ENCODE data around the gene DNAJC15.

The DNAJC15 gene

GRCh38 chr13:43128504-43128961, 105.1 kb downstream of the DNAJC15 start:
- no peak for TF ChIP-seq CTCF (IDR thresholded peaks at IDR 0.05; ENCODE audit: low read depth, low read length)
- Histone ChIP-seq H3K27ac (no peak overlapping the region), H3K36me3 (no peaks in the 10 kb centered on the region), H3K9me3 (ENCODE audit: severe bottlenecking) (no peaks in the 10 kb centered on the region), H3K4me3 (ENCODE audit: low read depth, low read length) (no peak overlapping the region), H3K27me3 (ENCODE audit: insufficient read depth, low read depth, severe bottlenecking) (no peaks in the 10 kb centered on the region)
- no peak for DNase-seq

- Histone ChIP-seq H3K9me3 (ENCODE audit: severe bottlenecking) (no peaks in the 10 kb centered on the region), H3K27me3 (ENCODE audit: insufficient read depth, low read depth, severe bottlenecking) (no peaks in the 10 kb centered on the region), H3K4me3 (ENCODE audit: low read depth, low read length) (no peak overlapping the region), H3K27ac (no peak overlapping the region), H3K36me3 (no peaks in the 10 kb centered on the region)
- DNase-seq: no peak
- TF ChIP-seq CTCF (IDR thresholded peaks at IDR 0.05; ENCODE audit: low read depth, low read length): no peak
These were observed 105.7 kb downstream of the DNAJC15 start for GRCh38 chr13:43129066-43129465.

GRCh38 chr13:43129511-43130110, 106.2 kb downstream of the DNAJC15 start:
- no peaks in the 10 kb centered on the region for H3K27me3 ChIP-seq (ENCODE audit: insufficient read depth, low read depth, severe bottlenecking)
- H3K36me3 ChIP-seq: no peaks in the 10 kb centered on the region
- TF ChIP-seq CTCF (IDR thresholded peaks at IDR 0.05; ENCODE audit: low read depth, low read length): no peak
- no peak overlapping the region for H3K27ac ChIP-seq
- H3K9me3 ChIP-seq (ENCODE audit: severe bottlenecking): no peaks in the 10 kb centered on the region
- no peak overlapping the region for H3K4me3 ChIP-seq (ENCODE audit: low read depth, low read length)
- no peak for DNase-seq

- peak; percentile 32 for DNase-seq
- Histone ChIP-seq H3K9me3 (ENCODE audit: severe bottlenecking) (no peaks in the 10 kb centered on the region), H3K27ac (no peak overlapping the region), H3K4me3 (ENCODE audit: low read depth, low read length) (no peak overlapping the region), H3K36me3 (no peaks in the 10 kb centered on the region), H3K27me3 (ENCODE audit: insufficient read depth, low read depth, severe bottlenecking) (no peaks in the 10 kb centered on the region)
- TF ChIP-seq CTCF (IDR thresholded peaks at IDR 0.05; ENCODE audit: low read depth, low read length): peak; percentile 26; the same call in 1 of the 2 replicates
These were observed 108.9 kb downstream of the DNAJC15 start for GRCh38 chr13:43132257-43132656.

- Histone ChIP-seq H3K36me3 (no peaks in the 10 kb centered on the region), H3K9me3 (ENCODE audit: severe bottlenecking) (no peaks in the 10 kb centered on the region), H3K27me3 (ENCODE audit: insufficient read depth, low read depth, severe bottlenecking) (no peaks in the 10 kb centered on the region), H3K27ac (no peak overlapping the region), H3K4me3 (ENCODE audit: low read depth, low read length) (no peak overlapping the region)
- TF ChIP-seq CTCF (IDR thresholded peaks at IDR 0.05; ENCODE audit: low read depth, low read length): no peak
- DNase-seq: no peak
These were observed 109.5 kb downstream of the DNAJC15 start for GRCh38 chr13:43132911-43133310.

GRCh38 chr13:43133792-43134191, 110.4 kb downstream of the DNAJC15 start:
- no peaks in the 10 kb centered on the region for H3K27me3 ChIP-seq (ENCODE audit: insufficient read depth, low read depth, severe bottlenecking)

More at GRCh38 chr13:43133792-43134191, 110.4 kb downstream of the DNAJC15 start:
- Histone ChIP-seq H3K4me3 (ENCODE audit: low read depth, low read length) (no peak overlapping the region), H3K36me3 (no peaks in the 10 kb centered on the region), H3K27ac (no peak overlapping the region), H3K9me3 (ENCODE audit: severe bottlenecking) (no peaks in the 10 kb centered on the region)
- DNase-seq: no peak
- no peak for TF ChIP-seq CTCF (IDR thresholded peaks at IDR 0.05; ENCODE audit: low read depth, low read length)
